ENCODE results near the gene BABAM2.
"Not testable (repeated sequence)": the region's sequence is repeated elsewhere in the genome, so short reads cannot be mapped to it uniquely, and the experiment has no call there.

BABAM2 gene

DNA sequence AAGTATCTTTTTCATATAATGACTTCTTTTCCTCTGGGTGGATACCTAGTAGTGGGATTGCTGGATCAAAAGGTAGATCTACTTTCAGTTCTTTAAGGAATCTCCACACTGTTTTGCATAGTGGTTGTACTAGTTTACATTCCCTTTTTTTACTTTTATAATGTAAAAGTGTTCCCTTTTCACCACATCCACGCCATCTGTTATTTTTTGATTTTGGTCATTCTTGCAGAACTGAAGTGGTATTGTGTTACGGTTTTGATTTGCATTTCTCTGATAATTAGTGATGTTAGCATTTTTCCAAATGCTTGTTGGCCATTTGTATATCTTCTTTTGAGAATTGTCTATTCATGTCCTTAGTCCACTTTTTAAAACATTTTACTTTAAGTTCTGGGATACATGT, 127.9 kb downstream of the BABAM2 start:
- CTCF ChIA-PET; H3K9me3 ChIP-seq (ENCODE audit: control insufficient read depth, insufficient read depth, low read depth, low read length): not testable (repeated sequence)

DNA sequence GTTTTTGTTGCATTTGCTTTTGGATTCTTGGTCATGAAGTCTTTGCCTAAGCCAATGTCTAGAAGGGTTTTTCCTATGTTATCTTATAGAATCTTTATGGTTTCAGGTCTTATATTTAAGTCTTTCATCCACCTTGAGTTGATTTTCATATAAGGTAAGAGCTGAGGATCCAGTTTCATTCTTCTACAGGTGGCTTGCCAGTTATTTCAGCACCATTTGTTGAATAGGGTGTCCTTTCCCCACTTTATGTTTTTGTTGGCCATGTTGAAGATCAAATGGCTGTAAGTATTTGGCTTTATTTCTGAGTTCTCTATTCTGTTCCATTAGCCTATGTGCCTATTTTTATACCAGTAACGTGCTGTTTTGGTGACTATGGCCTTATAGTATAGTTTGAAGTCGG, 129.0 kb downstream of the BABAM2 start:
- CTCF ChIA-PET, result interaction anchor here (1.1 kb wide), 1 partner anchor 9 kb away, joined by 3 read pairs; no protein-coding TSS in a partner anchor
- H3K9me3 ChIP-seq (ENCODE audit: control insufficient read depth, insufficient read depth, low read depth, low read length); H3K27ac ChIP-seq (ENCODE audit: extremely low read depth, low read depth, low read length); H3K4me1 ChIP-seq (ENCODE audit: control insufficient read depth, insufficient read depth, low read length); H3K36me3 ChIP-seq (ENCODE audit: control insufficient read depth in 2 of 2, insufficient read depth in 1 of 2, low read length in 2 of 2); POLR2A ChIA-PET; H3K4me3 ChIP-seq (ENCODE audit: low read depth, low read length): not testable (repeated sequence)
- 0 out of 2 replicates have a peak, but pooled peaks have one; percentile 66 for TF ChIP-seq SCRT1 (tag by site-specific recombination; IDR thresholded peaks at IDR 0.05; ENCODE audit: borderline replicate concordance)
- TF ChIP-seq SCRT2 (tag by site-specific recombination; IDR thresholded peaks at IDR 0.05), result peak; percentile 63; the same call in 1 of the 2 replicates

More for the DNA sequence above, 127.9 kb downstream of the BABAM2 start:
- H3K27ac ChIP-seq (ENCODE audit: extremely low read depth, low read depth, low read length); H3K36me3 ChIP-seq (ENCODE audit: control insufficient read depth in 2 of 2, insufficient read depth in 1 of 2, low read length in 2 of 2); H3K4me1 ChIP-seq (ENCODE audit: control insufficient read depth, insufficient read depth, low read length); H3K4me3 ChIP-seq (ENCODE audit: low read depth, low read length); POLR2A ChIA-PET: not testable (repeated sequence)

DNA sequence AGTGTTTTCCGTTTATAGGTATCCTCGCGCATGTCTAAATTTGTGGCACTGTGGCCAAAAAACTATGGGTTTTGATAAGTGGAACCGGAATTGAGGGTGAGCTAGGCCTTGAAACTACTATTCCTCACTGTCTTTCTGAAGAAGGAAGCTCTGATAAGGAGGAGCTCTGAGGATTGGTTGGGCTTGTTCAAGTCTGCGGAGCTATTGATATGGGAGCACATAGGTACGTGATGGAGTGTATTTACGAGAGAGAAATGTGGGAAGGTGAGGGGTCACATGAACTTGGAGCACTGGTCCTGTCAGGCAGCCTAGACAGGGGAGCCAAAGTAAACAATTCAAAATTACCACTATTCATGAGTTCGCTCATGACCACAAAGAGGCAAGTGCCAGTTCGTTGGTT, 131.4 kb downstream of the BABAM2 start:
- TF ChIP-seq ZNF366 (tag by site-specific recombination; conservative IDR thresholded peaks at IDR 0.05), result no peak
- TF ChIP-seq, protein P1, sequence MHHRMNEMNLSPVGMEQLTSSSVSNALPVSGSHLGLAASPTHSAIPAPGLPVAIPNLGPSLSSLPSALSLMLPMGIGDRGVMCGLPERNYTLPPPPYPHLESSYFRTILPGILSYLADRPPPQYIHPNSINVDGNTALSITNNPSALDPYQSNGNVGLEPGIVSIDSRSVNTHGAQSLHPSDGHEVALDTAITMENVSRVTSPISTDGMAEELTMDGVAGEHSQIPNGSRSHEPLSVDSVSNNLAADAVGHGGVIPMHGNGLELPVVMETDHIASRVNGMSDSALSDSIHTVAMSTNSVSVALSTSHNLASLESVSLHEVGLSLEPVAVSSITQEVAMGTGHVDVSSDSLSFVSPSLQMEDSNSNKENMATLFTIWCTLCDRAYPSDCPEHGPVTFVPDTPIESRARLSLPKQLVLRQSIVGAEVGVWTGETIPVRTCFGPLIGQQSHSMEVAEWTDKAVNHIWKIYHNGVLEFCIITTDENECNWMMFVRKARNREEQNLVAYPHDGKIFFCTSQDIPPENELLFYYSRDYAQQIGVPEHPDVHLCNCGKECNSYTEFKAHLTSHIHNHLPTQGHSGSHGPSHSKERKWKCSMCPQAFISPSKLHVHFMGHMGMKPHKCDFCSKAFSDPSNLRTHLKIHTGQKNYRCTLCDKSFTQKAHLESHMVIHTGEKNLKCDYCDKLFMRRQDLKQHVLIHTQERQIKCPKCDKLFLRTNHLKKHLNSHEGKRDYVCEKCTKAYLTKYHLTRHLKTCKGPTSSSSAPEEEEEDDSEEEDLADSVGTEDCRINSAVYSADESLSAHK (tag by site-specific recombination; IDR thresholded peaks at IDR 0.05), result peak; percentile 25; the same call in 1 of the 2 replicates
- ChIA-PET CTCF (no interaction called here), POLR2A (no interaction called here)

DNA sequence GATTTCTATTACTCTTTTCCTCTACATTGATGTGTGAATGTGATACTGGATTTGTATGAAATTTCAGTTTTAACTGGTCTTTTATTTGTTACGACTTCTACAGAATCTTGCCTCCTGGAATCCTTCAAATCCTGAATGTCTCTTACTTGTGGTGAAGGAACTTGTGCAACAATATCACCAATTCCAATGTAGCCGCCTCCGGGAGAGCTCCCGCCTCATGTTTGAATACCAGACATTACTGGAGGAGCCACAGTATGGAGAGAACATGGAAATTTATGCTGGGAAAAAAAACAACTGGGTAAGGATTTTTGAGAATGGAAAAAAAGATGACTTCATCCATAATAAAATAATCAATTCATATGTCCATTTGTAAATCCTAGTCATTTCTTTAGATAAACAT, 134.6 kb downstream of the BABAM2 start:
- TF ChIP-seq ZNF114 (tag by site-specific recombination; IDR thresholded peaks at IDR 0.05), result no peak
- TF ChIP-seq, protein P2, sequence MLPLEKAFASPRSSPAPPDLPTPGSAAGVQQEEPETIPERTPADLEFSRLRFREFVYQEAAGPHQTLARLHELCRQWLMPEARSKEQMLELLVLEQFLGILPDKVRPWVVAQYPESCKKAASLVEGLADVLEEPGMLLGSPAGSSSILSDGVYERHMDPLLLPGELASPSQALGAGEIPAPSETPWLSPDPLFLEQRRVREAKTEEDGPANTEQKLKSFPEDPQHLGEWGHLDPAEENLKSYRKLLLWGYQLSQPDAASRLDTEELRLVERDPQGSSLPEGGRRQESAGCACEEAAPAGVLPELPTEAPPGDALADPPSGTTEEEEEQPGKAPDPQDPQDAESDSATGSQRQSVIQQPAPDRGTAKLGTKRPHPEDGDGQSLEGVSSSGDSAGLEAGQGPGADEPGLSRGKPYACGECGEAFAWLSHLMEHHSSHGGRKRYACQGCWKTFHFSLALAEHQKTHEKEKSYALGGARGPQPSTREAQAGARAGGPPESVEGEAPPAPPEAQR (tag by site-specific recombination; IDR thresholded peaks at IDR 0.05), result no peak
- no peak for TF ChIP-seq SP7 (tag by site-specific recombination; IDR thresholded peaks at IDR 0.05)
- TF ChIP-seq ZNF214 (tag by site-specific recombination; IDR thresholded peaks at IDR 0.05; ENCODE audit: borderline replicate concordance), result no peak
- TF ChIP-seq TRIM28 (IDR thresholded peaks at IDR 0.05; ENCODE audit: borderline replicate concordance, low read length), result no peak
- no peaks in the 10 kb centered on the region for H3K9me3 ChIP-seq (ENCODE audit: control insufficient read depth, insufficient read depth, low read depth, low read length)
- H3K4me3 ChIP-seq (ENCODE audit: low read depth, low read length), result no peak overlapping the region
- no peaks in the 10 kb centered on the region for H3K4me1 ChIP-seq (ENCODE audit: control insufficient read depth, insufficient read depth, low read length)
- CTCF ChIA-PET, result no interaction called here
- no peak overlapping the region for H3K27ac ChIP-seq (ENCODE audit: extremely low read depth, low read depth, low read length)
- H3K36me3 ChIP-seq (ENCODE audit: control insufficient read depth in 2 of 2, insufficient read depth in 1 of 2, low read length in 2 of 2), result peaks cover 0 to 6% of the 10 kb centered on the region in 2 experiments; a peak in 1 of 3 replicates
- POLR2A ChIA-PET, result no interaction called here

More for the DNA sequence above, 131.4 kb downstream of the BABAM2 start:
- Histone ChIP-seq H3K27ac (ENCODE audit: extremely low read depth, low read depth, low read length) (no peak overlapping the region), H3K36me3 (ENCODE audit: control insufficient read depth in 2 of 2, insufficient read depth in 1 of 2, low read length in 2 of 2) (peaks cover 0 to 6% of the 10 kb centered on the region in 2 experiments; a peak in 1 of 3 replicates), H3K9me3 (ENCODE audit: control insufficient read depth, insufficient read depth, low read depth, low read length) (no peaks in the 10 kb centered on the region), H3K4me1 (ENCODE audit: control insufficient read depth, insufficient read depth, low read length) (no peaks in the 10 kb centered on the region), H3K4me3 (ENCODE audit: low read depth, low read length) (no peak overlapping the region)

DNA sequence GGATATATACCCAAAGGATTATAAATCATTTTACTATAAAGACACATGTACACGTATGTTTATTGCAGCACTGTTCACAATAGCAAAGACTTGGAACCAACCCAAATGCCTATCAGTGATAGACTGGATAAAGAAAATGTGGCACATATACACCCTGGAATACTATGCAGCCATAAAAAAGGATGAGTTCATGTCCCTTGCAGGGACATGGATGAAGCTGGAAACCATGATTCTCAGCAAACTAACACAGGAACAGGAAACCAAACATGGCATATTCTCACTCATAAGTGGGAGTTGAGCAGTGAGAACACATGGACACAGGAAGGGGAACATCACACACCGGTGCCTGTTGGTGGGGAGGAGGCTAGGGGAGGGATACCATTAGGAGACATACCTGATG, 135.7 kb downstream of the BABAM2 start:
- CTCF ChIA-PET; H3K27ac ChIP-seq (ENCODE audit: extremely low read depth, low read depth, low read length); H3K4me3 ChIP-seq (ENCODE audit: low read depth, low read length); H3K4me1 ChIP-seq (ENCODE audit: control insufficient read depth, insufficient read depth, low read length); POLR2A ChIA-PET; H3K9me3 ChIP-seq (ENCODE audit: control insufficient read depth, insufficient read depth, low read depth, low read length); H3K36me3 ChIP-seq (ENCODE audit: control insufficient read depth in 2 of 2, insufficient read depth in 1 of 2, low read length in 2 of 2): not testable (repeated sequence)
- TF ChIP-seq ZNF146 (tag by site-specific recombination; IDR thresholded peaks at IDR 0.05), result peak; percentile 91
